ENCODE data around the gene C16orf54. TPM values are rescaled to one million over a fixed set of nuclear protein-coding genes. Genes with fewer than 3 reads are reported as not detected.
A peak's percentile ranks its signal among the peaks of the same experiment; 100 is the strongest.
"Not testable (repeated sequence)": the region's sequence is repeated elsewhere in the genome, so short reads cannot be mapped to it uniquely, and the experiment has no call there.

Gene C16orf54, protein sequence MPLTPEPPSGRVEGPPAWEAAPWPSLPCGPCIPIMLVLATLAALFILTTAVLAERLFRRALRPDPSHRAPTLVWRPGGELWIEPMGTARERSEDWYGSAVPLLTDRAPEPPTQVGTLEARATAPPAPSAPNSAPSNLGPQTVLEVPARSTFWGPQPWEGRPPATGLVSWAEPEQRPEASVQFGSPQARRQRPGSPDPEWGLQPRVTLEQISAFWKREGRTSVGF
- total RNA-seq (4.9 TPM), polyA plus RNA-seq (ENCODE audit: insufficient read depth, low read depth, low replicate concordance) (0.39 TPM)
- long read RNA-seq, donor 1 = 0 reads
- long read RNA-seq, donor 2 = 0 reads
- long read RNA-seq, donor 3 = 0 reads
- long read RNA-seq, donor 4 = 0 reads
- long read RNA-seq, donor 5 = 0 reads
- long read RNA-seq, donor 6 = 0 reads
- long read RNA-seq, donor 7, partial matches to known transcripts = 0 of 2 reads
- long read RNA-seq, donor 7, other reads (novel, unspliced or antisense) = 2 of 2 reads
- long read RNA-seq, donor 8 = 0 reads
- long read RNA-seq, donor 9 = 0 reads
- long read RNA-seq, donor 10 = 0 reads

GRCh38 chr16:29745853-29746345 is at the start of gene C16orf54:
Gene C16orf54 (minus strand): TSS chr16:29745990. CDS start chr16:29744951, 1,039 bp downstream.
- DNase-seq (peak in 2 of 5 donors; percentile 11 to 91), FAIRE-seq (no peak)
- Histone ChIP-seq H3K27me3 (ENCODE audit: control insufficient read depth, insufficient read depth, low read length) (no peaks in the 10 kb centered on the region), H3K9me3 (ENCODE audit: control insufficient read depth in 2 of 3, insufficient read depth in 1 of 3, low read length in 3 of 3) (no peaks in the 10 kb centered on the region), H3K4me3 (ENCODE audit: low read length in 3 of 3) (no peak within 1 kb of the TSS), H3K9ac (ENCODE audit: low read length in 3 of 3) (no peak within 1 kb of the TSS), H3K36me3 (ENCODE audit: control insufficient read depth in 2 of 3, insufficient read depth in 3 of 3, low read length in 3 of 3) (no peaks in the 10 kb centered on the region), H3K4me1 (ENCODE audit: control insufficient read depth in 2 of 3, insufficient read depth in 2 of 3, low read depth in 1 of 3, low read length in 3 of 3) (no peaks in the 10 kb centered on the region), H3K27ac (ENCODE audit: low read depth in 2 of 2, low read length in 2 of 2) (no peak within 1 kb of the TSS)
- intact Hi-C loops (cut with DNase I) = no loop called here
- TF ChIP-seq CTCF (IDR thresholded peaks at IDR 0.05; ENCODE audit: borderline replicate concordance, extremely low read depth, insufficient read depth) = no peak

- Histone ChIP-seq H3K4me1 (ENCODE audit: control insufficient read depth in 2 of 3, insufficient read depth in 2 of 3, low read depth in 1 of 3, low read length in 3 of 3) (peaks cover 0 to 14% (median 0%) of the 10 kb centered on the region in 3 donors), H3K9ac (ENCODE audit: low read length in 3 of 3) (no peak overlapping the region), H3K27ac (ENCODE audit: low read depth in 2 of 2, low read length in 2 of 2) (no peak overlapping the region), H3K36me3 (ENCODE audit: control insufficient read depth in 2 of 3, insufficient read depth in 3 of 3, low read length in 3 of 3) (peaks cover 7 to 25% (median 11%) of the 10 kb centered on the region in 3 donors), H3K4me3 (ENCODE audit: low read length in 3 of 3) (no peak overlapping the region), H3K9me3 (ENCODE audit: control insufficient read depth in 2 of 3, insufficient read depth in 1 of 3, low read length in 3 of 3) (no peaks in the 10 kb centered on the region), H3K27me3 (ENCODE audit: control insufficient read depth, insufficient read depth, low read length) (no peaks in the 10 kb centered on the region)
- intact Hi-C loops (cut with DNase I) = no loop called here
- no peak for FAIRE-seq
- no peak for DNase-seq
- no peak for TF ChIP-seq CTCF (IDR thresholded peaks at IDR 0.05; ENCODE audit: borderline replicate concordance, extremely low read depth, insufficient read depth)
Measured at GRCh38 chr16:29794231-29794710, 48.5 kb upstream of the C16orf54 start.

DNA sequence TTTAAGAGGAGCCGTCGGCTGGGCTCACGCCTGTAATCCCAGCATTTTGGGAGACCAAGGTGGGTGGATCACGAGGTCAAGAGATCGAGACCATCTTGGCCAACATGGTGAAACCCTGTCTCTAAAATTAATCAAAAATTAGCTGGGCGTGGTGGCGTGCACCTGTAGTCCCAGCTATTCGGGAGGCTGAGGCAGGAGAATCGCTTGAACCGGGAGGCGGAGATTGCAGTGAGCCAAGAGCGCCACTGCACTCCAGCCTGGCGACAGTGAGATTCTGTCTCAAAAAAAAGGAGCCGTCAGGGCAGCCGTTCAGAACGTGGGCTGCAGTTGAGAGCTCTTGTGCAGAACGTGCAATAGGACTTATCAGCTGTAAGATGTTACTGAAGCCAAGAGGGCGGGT is 47.4 kb upstream of the C16orf54 start:
- intact Hi-C loops (cut with DNase I); DNase-seq; H3K4me3 ChIP-seq (ENCODE audit: low read length in 3 of 3); H3K9ac ChIP-seq (ENCODE audit: low read length in 3 of 3); FAIRE-seq; H3K27me3 ChIP-seq (ENCODE audit: control insufficient read depth, insufficient read depth, low read length); H3K27ac ChIP-seq (ENCODE audit: low read depth in 2 of 2, low read length in 2 of 2); H3K9me3 ChIP-seq (ENCODE audit: control insufficient read depth in 2 of 3, insufficient read depth in 1 of 3, low read length in 3 of 3): not testable (repeated sequence)
- peaks cover 0 to 14% (median 0%) of the 10 kb centered on the region in 3 donors for H3K4me1 ChIP-seq (ENCODE audit: control insufficient read depth in 2 of 3, insufficient read depth in 2 of 3, low read depth in 1 of 3, low read length in 3 of 3)
- peaks cover 5 to 16% (median 7%) of the 10 kb centered on the region in 3 donors for H3K36me3 ChIP-seq (ENCODE audit: control insufficient read depth in 2 of 3, insufficient read depth in 3 of 3, low read length in 3 of 3)

All from kidney (tissue), 22 donors.